ENCODE measurements around the gene EFNA4. TPM values are rescaled to one million over a fixed set of nuclear protein-coding genes. Genes with fewer than 3 reads are reported as not detected.

Gene EFNA4
- total RNA-seq, 1 donor from 2014 or later = 2.6 TPM

DNA sequence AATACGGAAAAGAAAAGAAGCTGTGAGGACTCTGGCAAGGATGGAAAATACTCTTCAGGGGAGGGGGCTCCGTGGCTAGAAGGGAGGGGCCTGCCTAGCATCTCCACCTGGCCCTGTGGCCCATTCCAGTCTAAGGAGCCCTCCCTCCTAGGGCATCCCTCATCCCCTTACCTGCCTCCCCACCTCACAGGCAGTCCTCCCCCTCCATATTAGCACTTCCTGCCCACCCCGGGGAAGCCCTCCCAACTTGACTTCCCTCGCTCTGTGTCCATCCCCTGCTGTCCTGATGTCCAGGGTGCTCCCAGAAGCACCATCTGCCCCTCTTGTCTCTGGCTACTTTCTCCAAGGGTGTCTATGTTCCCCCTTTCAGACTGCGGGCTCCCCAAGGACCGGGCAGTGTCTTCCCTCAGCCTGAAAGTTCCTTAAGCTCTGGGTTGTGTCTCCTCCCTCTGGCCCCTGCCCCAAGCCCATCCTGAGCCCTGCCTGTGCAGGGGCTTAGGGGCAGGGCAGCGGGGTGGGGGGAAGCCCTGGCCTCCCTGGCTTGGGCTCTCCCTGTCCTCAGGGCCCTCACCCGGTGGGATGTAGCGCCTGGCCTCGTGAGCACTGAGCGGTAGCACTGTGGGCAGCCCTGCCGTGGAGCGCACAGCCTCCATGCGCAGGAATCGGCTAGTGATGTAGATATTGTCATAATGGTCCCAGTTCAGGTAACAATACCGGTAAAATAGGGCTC is 33.9 kb upstream of the EFNA4 start:
- DNase-seq = no peak
- intact Hi-C loops (cut with DNase I) = no loop called here
- no peak for ATAC-seq (ENCODE audit: poor library complexity)

DNA sequence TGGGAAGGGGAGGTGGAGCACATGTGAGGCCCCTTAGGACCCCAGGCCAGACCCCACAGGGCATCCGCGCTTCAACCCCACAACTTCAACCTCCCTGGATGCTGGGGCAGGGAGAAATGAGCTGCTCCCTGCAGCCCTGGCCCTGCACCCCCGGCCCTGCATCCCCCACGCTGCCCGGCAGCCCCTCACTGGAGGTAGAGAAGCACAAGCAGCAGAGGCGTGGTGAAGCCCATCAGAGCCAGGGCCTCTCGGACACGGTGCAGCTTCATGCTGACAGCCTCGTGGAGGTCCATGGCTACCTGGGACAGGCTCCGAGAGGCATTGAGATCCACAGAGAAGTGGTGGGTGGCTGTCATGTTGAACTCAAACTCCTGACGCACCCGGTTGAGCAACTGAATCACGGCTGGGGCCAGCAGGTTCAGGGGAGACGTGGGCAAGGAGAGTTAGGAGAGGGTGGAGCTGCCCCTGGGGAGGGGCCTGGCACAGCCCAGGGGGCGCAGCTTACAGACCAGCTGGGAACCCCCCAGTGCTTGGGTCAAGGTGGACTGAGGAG is 33.2 kb upstream of the EFNA4 start:
- no peak for ATAC-seq (ENCODE audit: poor library complexity)
- DNase-seq = no peak
- intact Hi-C loops (cut with DNase I) = no loop called here

DNA sequence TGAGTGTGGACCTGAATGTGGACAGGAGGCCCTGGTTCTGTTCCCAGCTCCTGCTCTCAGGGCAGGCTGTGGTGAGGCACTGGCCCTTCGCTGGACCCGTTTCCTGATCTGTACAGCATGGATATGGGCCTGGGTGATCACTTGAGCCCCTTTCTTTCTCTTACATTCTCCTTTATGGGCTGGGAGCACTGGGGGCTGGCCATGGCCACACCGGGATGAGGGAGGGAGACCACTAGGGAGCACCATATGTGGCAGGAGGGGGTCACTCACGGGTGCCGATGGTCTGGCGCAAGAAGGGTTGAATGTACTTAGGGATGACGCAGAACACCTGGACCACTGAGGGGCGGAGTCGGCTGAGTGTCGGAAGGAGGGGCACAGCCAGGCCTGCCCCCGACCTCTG is 32.6 kb upstream of the EFNA4 start:
- ATAC-seq (ENCODE audit: poor library complexity) (no peak), DNase-seq (no peak)
- intact Hi-C loops (cut with DNase I) = no loop called here

DNA sequence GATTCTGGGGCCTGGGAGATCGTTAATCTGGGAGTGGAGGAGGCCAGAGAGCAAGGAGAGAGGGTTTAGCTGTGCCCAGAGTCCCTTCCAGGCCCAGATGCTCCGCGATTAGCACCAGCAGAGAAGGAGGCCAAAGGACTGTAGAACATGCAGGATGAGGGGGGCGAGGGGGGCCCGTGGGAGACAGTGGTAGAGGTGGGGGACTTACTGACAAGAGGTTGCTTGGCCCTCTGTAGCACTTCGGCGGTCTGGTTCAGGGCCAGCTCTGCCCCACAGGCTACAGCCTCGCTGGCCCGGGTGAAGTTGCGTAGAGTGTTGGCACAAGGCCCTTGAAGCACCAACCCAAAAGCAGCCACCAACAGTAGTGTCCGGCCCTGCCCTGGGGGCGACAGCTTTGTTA is 30.7 kb upstream of the EFNA4 start:
- intact Hi-C loops (cut with DNase I) = no loop called here
- DNase-seq (no peak), ATAC-seq (ENCODE audit: poor library complexity) (no peak)

DNA sequence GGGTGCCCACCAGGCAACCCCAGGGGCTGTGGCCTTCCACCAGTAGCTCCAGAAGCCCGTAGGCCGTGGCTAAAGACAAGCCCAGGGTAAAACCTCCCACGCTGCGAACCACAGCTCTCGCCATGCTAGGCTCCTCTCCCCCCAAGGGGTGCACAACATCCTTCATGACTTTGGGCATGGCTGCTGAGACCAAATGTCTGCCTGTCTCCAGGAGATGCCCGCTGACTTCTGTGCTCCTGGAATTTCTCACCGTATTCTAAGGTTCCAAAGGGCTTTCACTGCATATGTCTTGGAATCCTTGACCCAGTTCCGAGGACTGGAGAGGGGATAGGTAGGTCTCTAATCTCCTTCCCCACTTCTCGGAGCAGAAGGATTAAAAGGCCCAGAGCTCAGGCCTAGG is 30.0 kb upstream of the EFNA4 start, which contains the start of the genes DCST1 and DCST2:
TSS of gene DCST1 (plus strand) at position 301 of the 400 bp plus-strand sequence. CDS start 213 bp downstream, outside the sequence.
TSS of gene DCST2 (minus strand) at position 258 of the 400 bp plus-strand sequence. CDS start at position 178, 80 bp downstream.
- intact Hi-C loops (cut with DNase I) = no loop called here

DNA sequence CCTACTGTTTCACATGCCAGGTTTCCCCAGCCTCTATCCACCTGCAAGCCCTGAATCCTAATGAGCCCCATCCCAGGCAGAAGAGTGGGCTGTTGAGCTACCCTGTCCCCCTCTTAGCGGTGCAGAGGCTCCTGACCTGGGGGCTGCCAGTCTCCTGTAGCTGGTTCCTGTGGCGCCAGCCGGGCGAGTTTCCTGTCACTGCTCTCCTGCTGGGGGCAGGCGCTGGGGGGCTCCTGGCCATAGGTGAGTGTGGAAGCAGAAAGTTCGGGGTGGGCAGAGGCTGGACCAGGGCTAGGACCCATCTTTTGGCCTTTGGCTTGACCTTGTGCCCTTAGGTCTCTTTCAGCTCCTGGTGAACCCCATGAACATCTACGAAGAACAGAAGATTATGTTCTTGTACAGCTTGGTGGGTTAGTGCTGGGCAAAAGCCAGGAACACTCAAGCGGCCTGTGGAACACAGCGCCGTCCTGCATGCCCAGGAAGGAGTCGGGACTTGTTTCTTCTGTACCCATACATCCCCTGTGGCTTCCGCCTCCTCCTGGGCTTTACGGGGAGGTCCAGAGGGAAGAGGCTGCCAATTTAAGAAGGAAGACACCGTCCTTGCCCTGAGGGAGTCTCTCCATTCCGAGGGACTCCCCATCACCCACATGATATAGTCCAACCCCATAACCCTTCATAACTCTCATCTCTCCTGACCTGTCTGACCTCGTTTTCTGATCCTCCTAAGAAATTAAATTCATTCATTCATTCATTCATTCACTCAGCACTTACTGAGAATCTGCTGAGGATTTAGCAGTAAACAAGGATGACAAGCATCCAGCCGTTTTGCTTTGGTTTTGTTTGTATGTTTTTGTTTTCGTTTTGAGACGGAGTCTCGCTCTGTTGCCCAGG is 29.0 kb upstream of the EFNA4 start:
- ATAC-seq (ENCODE audit: poor library complexity) = no peak
- intact Hi-C loops (cut with DNase I) = no loop called here

More for the DNA sequence above, 30.0 kb upstream of the EFNA4 start, which contains the start of the genes DCST1 and DCST2:
- ATAC-seq (ENCODE audit: poor library complexity) = no peak
- no peak for DNase-seq

DNA sequence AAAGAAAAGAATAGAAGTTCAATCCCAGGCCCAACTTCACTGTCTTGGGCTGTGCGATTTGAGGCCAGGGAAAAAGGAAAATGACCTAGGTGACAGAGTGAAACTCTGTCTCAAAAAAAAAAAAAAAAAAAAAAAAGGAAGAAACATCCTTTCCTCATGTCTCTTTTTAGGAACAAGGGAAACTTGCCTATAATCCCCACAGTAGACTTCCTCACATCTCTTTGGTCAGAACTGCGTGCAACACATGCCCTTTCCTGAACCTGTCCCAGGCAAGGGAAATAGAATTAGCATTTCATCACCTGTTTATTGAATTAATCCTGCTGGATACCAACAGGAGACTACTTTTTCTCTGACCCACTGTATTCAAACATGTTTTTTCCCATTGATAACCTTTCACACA is 27.6 kb upstream of the EFNA4 start:
- no peak for ATAC-seq (ENCODE audit: poor library complexity)
- intact Hi-C loops (cut with DNase I) = no loop called here

More for the DNA sequence above, 29.0 kb upstream of the EFNA4 start:
- no peak for DNase-seq

DNA sequence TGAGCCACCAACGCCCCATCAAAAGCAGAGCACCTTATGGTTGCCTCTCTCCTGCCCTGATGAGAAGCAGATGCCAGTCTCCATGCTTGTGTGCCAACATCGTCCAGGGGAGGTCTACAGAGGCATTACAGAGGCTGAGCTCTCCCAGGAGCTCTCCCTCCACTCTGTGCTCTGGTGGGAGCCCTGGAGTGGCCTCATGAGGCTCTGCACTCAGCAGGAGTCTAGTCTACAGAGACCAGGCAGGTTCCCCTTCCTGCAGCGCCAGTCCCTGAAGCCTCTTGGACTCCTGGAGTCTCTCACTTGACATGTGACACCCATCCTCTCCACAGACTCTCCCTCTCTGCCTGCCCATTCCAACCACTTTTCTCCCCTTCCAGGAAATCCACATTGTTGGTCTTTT is 26.5 kb upstream of the EFNA4 start:
- ATAC-seq (ENCODE audit: poor library complexity) = no peak
- intact Hi-C loops (cut with DNase I) = no loop called here
- DNase-seq = no peak

More for the DNA sequence above, 27.6 kb upstream of the EFNA4 start:
- no peak for DNase-seq

DNA sequence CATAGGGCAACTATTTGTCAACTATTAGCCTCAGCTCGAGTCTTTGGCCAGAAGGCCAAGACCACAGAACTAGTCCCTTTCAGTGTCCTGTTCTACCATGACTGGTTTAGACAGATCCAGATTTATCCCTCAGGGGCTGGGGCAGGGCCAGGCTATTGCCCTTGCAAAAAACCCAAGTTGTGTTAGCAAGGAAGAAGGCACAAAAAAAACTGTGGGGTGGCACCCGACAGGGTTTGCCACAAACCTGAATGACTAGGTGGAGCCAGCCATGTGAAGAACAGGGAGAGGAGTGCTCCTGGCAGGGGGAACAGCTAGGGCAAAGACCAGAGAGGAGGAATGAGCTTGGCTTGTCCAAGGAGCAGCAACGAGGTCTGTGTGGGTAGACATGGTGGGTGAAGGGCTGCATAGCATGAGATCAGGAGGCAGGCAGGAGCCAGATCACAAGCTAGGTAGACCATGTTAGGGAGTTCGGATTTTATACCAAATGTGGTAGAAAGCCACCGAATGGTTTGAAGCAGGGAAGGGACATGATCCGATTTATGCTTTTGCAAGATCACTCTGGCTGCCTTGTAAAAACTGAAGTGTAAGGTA is 25.6 kb upstream of the EFNA4 start:
- DNase-seq (no peak), ATAC-seq (ENCODE audit: poor library complexity) (no peak)
- intact Hi-C loops (cut with DNase I) = no loop called here

DNA sequence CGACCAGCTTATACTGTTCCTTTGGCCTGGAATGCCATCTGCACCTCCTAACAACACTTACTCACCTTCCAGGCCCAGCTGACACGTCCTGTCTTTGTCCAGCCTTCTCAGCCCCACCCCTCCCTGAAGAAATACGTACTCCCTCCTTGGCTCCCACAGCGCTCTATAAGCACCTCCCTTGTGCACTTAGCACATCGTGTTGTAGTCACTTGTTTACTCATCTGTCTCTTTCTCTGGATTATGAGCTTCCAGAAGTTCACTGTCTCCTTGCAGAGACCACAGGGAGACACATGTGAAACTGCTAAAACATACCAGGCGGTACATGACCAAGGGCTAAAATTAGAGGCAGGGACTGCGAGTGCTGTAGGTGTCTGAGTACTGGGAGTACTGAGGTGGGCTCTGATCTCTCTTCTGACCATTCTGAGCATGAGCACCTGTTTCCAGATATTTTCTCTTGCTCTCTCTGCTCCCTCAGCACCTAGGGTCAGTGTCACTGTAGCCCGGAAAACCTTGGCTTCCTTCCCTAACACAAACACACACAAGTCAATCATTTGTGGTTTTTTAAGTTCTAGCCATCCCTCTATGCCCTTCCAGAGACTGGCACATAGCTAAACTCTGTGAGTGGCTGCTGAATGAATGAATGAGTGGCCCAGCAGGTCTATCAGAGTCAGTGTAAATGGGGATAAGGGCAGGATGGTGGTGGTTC is 24.8 kb upstream of the EFNA4 start:
- peak; percentile 19 for ATAC-seq (ENCODE audit: poor library complexity)
- intact Hi-C loops (cut with DNase I) = no loop called here
- no peak for DNase-seq

DNA sequence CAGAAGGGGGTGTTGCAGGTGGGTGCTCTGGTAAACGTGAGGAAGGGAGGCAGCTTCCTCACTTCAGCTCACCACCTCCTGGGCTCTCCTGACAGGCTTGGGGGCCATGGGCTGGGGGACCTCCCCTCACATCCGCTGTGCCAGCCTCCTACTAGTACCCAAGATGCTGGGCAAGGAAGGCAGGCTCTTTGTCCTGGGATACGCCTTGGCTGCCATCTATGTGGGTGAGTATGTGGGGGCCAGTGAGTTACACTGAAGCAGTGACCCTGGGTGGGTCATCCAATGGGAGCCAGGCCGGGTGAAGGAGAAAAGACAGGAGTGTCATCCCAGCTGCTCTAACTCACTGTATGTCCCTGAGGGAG is 24.3 kb upstream of the EFNA4 start:
- DNase-seq (no peak), ATAC-seq (ENCODE audit: poor library complexity) (no peak)
- intact Hi-C loops (cut with DNase I) = no loop called here

DNA sequence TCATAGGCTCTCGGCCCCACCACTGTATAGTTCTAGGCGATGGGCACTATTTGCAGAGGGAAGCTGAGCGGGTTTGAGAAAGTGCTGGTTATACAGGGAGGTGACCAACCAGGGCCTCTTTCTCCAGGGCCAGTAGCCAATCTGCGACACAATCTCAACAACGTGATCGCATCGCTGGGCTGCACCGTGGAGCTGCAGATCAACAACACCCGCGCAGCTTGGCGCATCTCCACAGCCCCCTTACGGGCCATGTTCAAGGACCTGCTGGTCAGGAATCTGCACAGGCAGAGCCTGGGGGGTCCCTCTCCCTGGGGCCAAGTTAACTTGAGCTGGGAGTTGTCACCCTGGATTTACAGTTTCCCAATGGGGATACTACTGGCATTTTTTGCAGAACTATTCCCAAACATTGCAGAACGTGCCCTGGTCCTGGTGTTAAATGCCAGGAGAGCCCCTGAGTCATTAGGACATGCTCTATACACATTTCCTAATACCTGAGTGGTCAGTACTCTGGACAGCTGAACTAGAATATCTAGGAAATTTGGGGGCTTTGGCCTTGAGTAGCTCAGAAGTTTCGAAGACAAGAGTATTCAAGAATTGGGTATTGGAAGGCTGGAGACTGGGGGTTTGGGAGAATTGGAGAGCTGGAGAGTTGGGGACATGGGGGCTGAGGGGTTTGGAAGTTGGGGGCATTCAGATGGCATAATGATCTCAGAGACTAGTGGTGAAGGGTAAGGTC is 23.0 kb upstream of the EFNA4 start:
- intact Hi-C loops (cut with DNase I) = no loop called here
- ATAC-seq (ENCODE audit: poor library complexity) (no peak), DNase-seq (no peak)

DNA sequence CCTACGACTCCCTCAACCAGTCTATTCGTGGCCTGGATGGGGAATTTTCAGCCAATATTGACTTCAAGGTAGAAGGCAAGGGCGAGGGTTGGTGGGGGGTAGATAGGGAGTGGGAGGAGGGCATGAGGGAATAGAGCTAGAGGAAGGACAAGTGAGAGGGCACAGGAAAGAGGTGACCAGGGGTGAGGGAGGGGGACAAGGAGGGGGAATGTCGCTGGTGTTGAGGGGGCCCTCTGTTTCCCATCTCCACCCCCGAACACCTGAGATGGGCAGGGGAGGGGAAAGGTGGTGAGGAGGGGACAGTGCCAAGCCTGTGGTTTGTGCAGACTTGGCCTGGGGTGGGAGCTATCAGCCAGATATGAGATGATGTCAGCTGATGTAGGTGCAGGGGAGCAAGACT is 20.8 kb upstream of the EFNA4 start:
- no peak for ATAC-seq (ENCODE audit: poor library complexity)
- intact Hi-C loops (cut with DNase I) = no loop called here
- DNase-seq = no peak

DNA sequence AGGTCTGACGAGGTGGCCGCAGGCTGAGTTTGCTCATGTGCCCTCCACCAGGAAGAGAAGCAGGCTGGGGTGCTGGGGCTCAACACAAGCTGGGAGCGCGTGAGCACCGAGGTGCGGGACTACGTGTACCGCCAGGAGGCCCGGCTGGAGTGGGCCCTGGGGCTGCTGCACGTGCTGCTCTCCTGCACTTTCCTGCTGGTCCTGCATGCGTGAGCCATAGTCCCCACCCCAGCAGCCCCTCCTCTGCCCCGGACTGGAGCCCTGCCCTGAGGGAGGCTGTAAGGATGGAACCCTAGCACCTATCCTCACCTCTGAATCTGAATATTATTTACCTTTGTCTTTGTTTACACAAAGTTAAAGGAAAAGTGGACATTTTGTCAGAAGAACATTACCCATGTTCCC is 20.2 kb upstream of the EFNA4 start:
- intact Hi-C loops (cut with DNase I) = no loop called here
- DNase-seq (no peak), ATAC-seq (ENCODE audit: poor library complexity) (no peak)

DNA sequence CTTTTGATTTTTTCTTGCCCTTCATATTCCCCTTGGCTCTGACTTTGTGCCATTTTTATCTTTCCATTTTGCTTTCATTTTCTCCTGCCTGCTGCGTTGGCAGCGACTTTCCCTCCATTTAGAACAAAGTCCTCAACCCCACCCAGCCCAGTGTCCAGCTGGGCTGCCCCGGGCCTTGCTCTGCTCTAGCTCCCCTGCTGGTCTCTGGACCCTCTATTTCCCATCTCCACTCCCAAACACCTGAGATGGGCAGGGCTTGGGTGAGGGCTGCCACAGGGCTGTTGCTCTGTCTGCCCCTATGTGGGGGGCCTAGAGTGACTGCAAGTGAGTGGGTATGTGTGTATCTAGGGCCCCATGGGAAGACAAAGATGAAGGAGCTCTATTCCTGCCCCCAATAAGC is 19.7 kb upstream of the EFNA4 start:
- DNase-seq (no peak), ATAC-seq (ENCODE audit: poor library complexity) (no peak)
- intact Hi-C loops (cut with DNase I) = no loop called here

DNA sequence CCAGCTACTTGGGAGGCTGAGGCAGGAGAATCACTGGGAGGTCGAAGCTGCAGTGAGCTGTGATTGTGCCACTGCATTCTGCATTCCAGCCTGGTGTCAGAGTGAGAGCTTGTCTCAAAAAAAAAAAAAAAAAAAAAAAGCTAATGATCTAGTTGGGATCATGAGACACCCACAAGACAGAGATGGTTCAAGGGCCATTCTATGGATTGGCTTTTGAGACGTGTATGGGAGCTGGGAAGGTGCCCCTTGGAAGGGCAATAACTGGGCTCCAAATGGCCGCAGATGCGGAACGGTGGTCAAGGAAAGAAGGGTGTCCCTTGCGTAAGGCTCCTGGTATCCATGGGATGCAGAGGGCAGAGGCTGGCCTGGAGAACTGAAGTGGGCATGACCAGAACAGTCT is 19.2 kb upstream of the EFNA4 start:
- no peak for ATAC-seq (ENCODE audit: poor library complexity)
- intact Hi-C loops (cut with DNase I) = no loop called here

DNA sequence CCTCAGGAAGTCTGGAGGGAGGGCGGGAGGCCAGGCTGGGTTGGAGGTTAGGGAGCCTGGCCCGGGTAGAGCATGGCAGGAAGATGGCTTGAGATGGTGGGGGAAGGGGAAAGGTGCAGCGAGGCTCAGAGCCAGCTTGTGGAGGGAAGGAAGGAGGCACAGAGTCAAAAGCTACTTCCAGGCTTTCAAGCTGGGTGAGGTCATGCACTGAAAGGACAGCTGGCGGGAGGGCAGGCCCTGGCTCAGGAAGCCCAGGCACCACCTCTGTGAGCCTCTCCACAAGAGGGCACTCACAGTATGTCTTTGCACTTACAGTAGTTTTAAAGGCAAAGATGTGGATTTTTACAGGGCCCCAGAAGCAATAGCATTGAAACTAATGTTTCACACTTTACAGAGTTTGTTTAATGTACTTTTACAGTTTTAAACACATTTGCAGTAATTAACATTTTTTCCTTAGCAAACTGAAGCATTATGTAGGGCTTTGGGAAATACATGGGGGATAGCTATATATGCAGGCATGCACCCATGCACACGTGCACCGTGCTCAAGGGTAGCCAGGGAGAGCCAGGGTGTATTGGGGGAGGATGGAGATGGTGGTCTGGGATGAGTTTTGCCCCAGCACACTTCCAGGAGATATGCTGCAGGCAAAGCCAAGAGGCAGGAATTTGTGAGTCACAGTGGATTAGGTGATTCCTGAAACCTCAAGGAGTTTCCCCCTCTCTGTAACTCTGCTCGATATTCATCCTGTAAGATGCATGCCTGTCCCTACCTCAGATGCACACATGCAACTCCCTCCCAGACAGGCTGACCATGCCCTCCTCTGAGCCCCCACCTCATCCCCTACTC is 18.5 kb upstream of the EFNA4 start:
- DNase-seq = peak; percentile 88
- peak; percentile 96 for ATAC-seq (ENCODE audit: poor library complexity)
- intact Hi-C loops (cut with DNase I) = loop anchor here (5.0 kb wide), 1 partner anchor 37 kb away; no protein-coding TSS in a partner anchor

More for the DNA sequence above, 19.2 kb upstream of the EFNA4 start:
- no peak for DNase-seq
